GM18502 (cell line): Measurements from ENCODE around the gene MTHFSD.

Experiments
- ATAC-seq: cut with Tn5 transposase; IDR thresholded peaks from one replicate; pipeline ENCODE4 v1.9.1; 2021; ENCODE audit warnings: mild to moderate bottlenecking; ENCODE audit not compliant: unreplicated experiment, poor library complexity

The MTHFSD gene

DNA sequence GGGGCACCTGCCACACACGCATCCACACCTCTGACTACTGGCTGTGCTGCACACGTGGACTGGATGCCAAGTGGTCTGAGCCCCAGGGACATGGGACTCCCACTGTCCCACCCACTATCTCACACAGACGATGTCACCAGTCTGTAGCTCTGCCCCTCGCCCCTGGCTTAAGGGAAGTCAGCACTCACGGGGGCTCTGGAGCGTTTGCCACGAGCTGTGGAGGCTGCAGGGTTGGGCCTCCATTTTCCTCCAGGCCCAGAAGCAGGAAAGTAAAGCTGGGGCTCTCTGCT lies 22.6 kb downstream of the MTHFSD start:
- no peak for ATAC-seq

DNA sequence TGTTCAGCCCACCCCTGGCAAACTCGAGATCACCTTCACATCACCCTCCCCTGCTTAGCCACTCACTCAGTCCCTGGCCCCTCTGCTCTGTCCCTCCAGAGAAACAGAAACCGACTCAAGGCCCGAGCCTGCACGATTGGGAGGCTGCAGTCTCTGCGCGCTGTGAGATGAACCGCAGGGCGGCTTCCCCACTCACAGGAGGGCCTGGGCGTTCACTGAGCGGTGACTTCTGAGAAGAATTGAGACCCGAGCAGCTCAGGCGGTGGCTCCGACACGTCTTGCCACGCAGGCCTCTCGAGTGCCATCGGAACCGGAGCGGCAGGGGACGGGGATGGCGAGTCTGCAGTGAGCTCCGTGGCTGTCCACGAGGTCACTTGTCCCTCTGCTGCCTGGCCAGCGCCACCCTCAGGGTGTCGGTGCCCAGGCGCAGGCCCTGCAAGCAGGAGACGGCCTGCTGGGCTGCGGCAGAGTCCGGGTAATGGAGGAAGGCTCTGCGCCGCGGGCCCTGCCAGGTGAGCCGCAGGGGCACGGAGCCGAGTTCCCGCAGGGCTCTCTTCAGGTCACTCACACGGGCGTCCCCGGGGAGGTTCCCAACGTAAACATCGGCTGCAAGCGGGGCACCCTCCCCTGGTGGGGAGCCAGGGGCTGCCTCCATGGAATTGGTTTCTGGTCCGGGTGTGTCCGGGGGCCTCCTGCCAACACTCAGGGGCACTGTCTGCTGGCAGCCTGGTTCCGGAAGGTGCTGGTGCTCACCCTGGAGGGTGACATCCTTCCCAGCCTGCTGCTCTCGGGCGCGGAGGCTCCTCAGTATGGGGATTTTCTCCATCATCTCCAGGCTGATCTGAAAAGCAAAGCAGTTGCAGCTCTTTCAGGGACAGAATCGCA lies 23.2 kb downstream of the MTHFSD start:
- ATAC-seq, result no peak

DNA sequence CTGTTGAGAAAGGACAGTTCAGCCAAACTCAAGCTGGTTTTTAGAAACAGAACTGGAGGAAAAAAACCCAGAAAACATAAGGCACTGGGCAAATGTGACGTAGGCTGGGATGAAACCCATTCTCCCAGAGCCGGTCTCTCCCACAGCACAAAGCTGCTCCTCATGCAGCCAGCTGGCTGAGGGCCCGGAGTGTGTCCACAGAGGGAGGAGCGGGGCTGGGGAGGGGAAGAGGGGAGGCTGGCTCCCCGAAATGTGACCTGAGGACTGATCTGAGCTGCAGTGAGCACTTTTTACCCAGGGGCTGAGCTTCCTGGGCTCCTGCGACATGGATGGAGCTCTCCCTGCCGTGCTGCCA lies 23.9 kb downstream of the MTHFSD start:
- ATAC-seq, result no peak

DNA sequence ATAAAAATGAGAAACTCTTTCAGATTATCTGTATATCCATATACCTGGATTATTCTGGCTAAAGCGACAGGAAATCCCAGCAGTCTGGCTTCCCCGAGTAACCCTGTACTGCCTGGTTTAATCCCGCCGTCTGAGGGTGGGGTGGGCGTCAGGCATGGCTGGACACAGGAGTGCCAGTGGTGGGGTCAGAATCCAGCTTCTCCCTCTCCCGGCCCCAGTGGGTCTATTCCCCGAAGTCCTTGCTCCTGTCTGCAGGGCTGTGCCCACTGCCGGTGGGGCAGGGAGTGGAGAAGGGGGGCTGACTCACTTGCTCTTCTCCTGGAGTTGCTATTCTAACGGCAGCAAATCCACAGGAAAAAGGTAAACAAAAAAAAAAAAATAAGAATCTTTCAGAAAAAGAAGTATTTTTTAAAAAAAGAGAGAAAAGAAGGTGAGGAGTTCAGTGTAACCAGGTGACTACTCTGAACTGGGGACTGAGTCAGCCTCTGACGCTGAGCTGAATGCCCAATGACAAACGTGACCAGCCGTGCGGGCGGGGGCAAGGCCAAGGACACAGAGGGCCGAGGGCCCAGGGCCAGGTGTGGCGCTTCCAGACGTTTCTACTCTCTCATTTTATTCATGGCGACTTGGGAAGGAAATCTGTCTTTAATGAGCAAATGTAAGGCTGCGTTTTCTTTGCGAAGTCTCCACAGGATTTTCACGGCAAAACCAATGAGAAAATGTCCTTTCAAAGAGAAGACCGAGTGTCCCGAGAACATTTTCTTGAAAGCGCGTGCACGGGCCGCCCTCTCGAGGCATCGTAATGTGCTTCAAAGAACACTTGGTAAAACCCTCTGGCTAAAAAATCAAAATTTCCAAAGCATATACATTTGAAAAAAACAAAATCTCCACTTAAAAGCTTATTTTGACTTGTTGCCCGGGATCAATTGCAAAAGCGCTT lies 24.5 kb downstream of the MTHFSD start:
- ATAC-seq, result no peak

DNA sequence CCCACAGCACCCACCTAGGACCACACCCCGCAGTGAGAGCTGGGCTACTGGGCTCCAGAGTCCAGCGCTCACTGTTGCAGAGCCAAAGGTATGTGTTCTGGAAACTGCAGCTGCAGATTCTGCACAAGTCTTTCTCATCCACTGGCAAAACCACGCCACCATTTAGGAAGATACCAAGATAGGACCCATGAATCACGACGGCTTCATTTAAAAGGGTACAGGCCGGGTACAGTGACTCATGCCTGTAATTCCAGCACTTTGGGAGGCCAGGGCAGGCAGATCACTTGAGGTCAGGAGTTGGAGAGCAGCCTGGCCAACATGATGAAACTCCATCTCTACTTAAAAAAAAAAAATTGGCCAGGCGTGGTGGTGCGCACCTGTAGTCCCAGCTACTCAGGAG lies 25.9 kb downstream of the MTHFSD start:
- ATAC-seq, result no peak

DNA sequence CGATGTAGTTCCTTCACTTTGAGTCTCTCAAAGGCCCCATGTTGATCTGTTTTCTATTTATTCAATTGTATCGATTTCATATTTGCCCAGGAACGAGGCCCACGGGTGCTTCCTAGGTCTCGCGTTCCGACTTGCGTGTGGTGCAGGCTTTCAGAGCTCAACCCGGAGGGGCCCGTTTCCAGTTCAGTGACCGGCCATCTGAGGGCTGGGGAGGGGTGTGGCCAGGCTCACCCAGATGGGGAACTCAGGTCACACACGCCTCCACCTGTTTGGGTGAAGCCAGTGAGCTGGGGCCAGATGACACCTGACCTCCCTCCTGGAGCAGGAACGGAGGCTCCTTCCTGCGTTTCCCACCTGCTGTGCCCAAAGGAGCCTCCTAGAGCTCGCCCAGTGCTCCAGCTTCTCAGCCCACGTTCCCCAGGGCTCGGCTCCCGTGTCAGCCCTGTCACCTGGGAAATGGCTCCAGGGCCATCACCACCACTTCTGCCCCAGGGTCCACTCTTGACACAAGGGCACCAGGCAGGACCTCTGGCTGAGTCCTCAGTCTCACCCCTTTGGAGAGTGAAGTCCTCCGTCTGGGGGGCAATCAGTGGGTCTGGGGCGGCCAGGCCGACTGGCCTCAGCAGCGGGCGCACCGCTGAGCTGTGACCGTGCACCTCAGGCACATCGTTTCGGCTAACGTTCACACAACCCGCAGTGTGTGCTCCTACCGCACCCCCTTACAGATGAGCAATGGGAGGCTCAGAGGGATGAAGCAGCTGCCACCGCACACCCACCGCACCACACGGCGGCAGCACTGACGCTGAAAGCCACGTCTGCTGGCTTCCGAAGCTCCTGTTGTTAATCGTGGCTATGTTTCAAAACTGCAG lies 26.7 kb downstream of the MTHFSD start:
- no peak for ATAC-seq

DNA sequence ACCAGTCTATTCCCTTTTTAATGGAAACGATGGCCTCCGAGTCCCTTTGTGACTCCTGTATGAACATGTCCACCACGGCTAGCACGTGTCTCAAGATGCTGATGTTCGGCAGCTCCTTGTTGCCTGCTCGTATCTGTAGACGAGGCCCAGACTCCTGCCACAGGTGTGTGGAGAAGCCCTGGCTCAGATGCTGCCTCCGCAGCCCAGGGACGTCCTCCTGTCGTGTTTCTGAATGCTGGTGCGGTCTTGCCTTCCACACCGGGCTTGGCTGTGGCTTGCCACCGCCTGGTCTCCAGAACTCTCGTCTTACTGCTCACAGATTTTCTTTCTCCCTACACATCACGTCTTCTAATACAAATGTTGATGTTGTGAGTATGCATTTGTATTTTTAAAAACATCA lies 27.7 kb downstream of the MTHFSD start:
- ATAC-seq, result no peak

DNA sequence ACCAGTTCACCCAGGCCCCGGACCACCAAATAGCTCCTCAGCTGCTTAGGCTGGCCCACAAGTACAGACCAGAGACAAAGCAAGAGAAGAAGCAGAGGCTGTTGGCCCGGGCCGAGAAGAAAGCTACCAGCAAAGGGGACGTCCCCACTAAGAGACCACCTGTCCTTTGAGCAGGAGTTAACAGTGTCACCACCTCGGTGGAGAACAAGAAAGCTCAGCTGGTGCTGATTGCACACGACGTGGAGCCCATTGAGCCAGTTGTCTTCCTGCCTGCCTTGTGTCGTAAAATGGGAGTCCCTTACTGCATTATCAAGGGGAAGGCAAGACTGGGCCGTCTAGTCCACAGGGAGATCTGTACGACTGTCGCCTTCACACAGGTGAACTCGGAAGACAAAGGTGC lies 29.3 kb downstream of the MTHFSD start:
- ATAC-seq, result no peak

DNA sequence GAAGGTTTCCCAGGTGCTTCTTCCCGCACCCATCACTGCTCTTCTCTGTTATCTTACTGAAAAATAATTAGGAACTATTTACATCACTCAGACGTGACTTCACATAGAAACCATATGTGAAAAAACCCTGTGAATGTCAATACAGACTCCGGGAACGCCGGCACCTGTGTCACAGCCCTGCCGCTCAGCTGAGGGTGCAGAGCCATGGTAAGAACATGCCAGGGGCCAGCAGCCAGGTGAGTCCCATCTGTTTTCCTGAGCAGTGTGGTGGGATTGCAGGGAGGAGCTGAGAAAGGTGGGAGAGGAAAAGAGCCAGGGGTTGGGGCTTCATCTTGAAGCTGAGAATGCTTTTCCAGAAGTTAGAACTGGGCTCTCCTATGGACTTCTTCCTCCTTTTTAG lies 31.0 kb downstream of the MTHFSD start:
- no peak for ATAC-seq

DNA sequence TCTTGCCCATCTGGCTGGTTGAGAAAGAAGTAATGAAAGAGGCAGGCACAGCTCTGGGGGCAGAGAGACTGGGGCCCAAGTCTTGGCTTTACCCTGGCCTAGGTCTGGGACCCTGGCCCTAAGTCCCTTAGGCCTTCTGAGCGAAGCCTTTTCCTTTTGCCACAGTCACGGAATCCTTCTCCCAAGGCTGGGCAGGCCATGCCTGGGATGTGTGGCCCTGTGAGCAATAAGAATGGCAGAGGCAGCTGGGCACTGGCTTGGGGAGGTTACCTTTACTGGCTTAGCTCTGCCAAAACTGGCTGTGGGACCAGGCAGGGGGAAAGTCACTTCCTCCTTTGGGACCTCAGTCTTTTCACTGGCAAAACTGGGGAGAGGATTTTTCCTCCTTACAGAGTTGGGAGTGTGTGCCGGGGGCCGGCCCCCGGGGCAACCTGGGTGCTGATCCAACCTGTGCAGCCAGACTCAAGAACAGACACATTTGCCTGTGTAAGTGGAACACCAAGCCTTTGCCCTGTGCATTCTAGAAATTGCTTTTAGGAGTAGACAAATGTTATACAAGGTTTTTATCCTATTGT lies 31.8 kb downstream of the MTHFSD start:
- no peak for ATAC-seq

DNA sequence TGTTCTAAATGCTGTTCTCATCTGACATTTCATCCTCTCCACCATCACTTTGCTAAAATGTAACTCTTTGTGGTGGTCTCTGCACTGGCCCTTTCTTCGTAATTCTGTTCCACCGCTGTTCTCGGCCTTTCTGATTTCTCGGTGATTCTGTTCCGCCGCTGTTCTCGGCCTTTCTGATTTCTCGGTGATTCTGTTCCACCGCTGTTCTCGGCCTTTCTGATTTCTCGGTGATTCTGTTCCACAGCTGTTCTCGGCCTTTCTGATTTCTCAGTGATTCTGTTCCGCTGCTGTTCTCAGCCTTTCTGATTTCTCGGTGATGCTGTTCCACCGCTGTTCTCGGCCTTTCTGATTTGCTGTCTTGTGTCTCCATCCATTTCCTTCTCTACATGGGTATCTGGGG lies 32.4 kb downstream of the MTHFSD start:
- no peak for ATAC-seq

DNA sequence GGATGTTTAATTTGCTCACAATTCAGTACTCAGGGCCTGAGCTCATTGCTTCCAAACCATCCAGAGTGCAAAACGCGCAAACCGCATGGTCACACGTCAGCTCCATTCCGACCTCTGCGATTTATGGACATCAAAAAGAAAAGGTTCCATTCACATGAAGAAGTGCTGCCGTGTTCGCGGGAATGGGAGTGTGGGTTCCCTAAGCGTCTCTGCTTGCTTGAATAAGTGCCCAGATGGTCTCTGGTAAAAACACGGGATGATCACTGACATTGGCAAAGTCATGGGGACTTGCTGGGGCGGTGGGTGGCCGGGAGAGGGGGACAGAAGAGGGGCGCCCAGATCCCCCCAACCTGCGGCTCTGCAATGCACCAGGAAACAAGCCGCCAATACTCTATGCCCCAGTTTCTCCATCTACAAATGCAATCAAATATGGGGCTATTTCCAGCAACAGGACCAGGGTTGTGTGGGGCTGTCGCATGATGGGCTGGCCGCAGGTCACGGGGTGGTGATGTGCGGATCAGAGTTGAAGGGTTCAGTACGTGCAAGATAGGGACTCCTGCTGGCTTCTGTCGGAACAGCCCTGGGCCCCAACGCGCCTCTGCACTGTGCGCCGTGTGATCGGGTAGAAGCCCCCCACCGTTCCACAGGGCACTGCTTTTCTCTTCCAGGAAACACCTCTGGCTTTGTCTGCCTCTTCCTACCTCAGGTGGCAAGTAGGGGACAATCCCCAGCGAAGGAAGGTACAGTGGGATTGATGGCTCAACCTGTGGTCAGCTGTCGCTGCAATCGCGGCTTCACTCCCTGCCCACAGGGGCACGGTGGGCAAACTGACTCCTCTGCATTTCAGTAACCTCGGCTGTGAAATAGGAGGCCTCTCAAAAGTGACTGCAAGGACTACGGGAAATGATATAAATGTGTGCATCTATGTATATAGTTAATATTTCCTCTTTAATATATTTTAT lies 33.5 kb downstream of the MTHFSD start:
- ATAC-seq, result no peak

DNA sequence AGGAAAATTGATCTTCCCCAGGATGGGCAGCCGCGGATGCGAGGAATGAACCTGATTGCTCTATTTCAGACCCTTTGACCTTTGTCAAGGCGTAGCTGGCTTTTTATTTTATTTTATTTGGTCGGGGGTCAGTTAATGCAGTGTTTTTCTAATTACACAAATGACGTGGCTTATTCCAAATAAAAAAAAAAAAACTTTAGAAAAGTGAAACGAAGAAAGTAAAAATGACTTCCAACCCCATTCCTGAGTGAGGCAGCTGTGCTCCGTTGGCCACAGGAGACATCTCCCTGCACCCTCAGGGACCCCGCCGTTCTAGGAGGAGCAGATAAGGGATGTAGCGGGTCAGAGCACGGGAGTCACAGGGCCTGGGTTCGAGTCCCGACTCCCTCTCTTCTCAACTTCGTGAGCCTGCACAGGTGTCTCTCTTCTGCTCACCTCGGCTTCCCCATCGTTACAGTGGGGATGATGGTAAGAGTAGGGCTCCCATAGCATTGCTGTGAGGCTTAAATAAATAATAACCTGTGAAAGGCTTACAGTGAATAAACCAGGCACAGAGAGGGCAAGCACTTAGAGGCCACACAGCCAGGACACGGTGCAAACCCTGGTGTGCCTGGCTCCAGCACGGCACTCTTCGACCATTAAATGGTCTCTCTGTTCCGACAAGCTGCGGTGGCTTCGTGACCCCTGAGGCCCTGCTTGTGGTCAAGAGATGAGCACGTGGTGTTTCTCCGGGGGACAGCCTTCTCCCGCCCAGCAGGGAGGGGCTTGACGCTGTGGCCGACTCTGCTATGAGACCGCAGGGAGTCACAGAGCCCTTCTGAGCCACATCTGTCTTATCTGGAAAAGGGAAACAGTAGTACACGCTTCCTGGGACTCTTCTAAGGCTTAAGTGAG lies 34.5 kb downstream of the MTHFSD start:
- ATAC-seq, result no peak

DNA sequence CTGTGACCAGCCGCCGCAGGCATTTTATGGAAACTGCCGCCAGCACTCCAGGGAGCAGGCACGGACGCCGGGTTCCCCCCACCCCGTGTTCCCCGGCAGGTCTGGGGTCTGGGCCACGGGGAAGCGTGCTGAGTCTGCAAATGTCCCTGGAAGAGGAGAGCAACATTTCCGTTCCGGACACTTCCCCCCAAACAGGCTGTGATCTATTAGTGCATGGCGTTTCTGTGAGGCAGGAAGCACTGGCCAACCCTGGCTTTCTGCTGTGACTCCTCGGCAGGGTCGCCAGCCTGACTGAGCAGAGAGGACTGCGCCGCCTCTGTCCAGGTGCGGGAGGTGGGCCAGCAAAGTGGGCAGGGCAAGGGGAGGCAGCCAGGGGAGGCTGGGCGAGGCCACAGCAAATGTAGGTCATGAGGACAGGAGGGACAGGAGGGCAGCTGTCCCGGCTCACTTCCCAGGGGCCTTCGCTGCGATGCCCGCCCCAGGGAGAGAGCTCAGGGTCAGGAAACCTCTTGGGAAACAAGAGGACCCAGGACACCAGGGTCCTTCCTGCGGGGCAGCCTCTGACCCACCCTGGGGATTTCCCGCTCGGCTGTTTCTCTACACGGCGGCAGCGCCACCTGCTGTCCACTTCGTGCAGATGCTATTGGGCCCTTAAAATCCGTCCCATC lies 35.3 kb downstream of the MTHFSD start:
- no peak for ATAC-seq

DNA sequence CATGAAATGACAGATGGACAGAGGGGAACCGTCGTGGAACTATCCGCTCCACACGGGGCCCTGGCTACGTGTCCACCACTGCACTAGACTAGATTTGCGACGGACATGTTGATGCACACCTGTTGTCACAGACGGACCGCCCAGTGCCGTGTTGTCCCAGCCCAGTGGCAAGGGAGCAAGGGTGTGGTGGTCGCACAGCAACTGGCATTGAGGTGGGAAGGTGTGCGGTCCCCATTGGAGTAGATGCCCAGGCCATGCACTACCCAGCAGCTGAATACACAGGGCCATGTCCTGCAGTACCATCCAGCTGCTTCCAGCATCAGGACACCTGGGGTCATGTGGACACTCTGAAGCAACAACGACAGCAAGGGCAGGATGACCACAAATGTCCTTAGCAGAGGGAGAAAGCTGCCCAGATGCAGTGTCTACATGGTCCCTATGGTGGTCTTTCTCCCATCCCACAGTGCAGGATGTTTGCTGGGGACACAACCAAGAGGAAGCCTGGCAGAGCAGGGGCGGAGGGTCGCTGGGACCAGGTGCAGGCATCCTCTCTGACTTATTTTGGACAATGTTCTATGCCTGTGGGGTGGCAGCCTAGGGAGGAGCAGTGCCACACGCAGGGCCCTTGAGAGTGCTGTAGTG lies 35.9 kb downstream of the MTHFSD start:
- no peak for ATAC-seq

DNA sequence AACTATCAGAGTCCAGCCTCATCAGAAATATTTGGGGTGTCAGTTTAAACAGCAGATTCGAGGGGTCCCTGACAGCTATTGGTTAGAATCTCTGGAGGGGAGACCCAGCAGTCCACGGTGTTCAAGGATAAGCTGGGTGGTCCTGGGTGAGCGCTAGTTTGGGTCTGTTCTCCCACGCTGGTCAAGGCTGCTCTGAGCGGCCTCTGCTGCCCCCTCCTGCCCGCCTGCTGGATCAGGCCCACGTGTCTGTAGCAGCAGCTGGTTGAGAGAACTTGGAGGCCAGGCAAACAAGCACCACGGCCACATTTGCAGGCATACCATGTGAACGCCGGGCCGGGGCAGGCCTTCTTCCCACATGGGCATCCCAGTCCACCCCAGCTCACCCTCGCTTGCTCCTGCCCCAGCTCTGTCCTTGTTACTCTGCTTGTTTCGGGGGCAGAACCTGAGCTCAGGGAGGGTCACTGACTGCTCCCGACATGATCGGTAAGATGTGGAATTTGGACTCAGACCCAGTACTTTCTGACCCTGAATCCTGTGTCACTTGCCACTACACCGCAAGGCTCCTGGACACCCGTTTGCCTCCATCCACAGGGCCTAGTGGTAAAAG lies 37.3 kb downstream of the MTHFSD start:
- no peak for ATAC-seq

DNA sequence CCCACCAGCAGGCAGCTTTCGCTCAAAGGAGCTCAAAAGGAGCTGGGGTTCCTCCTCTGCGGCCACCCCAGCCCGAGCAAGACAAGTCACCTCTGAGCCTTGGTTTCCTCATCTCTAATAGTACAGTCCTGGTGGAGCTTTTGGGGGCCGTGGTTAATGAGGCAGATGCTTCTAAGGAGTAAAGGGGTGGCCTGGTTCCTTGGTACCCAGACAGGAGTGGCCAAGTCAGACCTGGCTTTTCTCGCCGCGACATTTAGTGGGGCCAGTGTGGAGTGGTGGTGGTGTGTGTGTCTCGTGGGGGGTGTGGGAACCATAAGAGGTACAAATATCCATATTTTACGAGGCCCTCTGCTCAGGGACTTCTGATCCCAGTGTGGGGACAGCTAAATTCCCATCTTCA lies 38.0 kb downstream of the MTHFSD start:
- no peak for ATAC-seq
